H1 (cell line): ENCODE measurements around the gene ZNF407. TPM values are rescaled to one million over a fixed set of nuclear protein-coding genes. Genes with fewer than 3 reads are reported as not detected.

Experiments
- CHD7 ChIP-seq: fragments of 300-600 bp; sonication (generic); IDR thresholded peaks from 2 replicates; pipeline ENCODE4 v1.7.1; 2012; ENCODE audit warnings: low read length, moderate library complexity, mild to moderate bottlenecking, inconsistent platforms; ENCODE audit not compliant: insufficient replicate concordance
- polyA plus RNA-seq, 7 experiments: library from polyadenylated mRNA; depleted of rRNA in 3 of 7; stranded (reverse) in 5 of 7; unstranded in 2 of 7; fragments of >200 nt in 5 of 7; fragments of 200-250 nt in 2 of 7; gene quantifications; 1 replicate in 5 of 7; 2 replicates in 1 of 7; 4 replicates in 1 of 7; pipeline versions ENCODE4 v1.2.1 to v1.2.3, GENCODE V29; 2011 to 2013; ENCODE audit warnings: missing spikeins in 2 of 7, mixed read lengths in 2 of 7
- total RNA-seq: library from RNA; stranded (reverse); fragmentation: NEBNext Ultra II Directional; extraction: Animal tissue kit (Norgen Biotek cat#: 25700); gene quantifications from 2 replicates; pipeline ENCODE4 v1.2.1, GENCODE V29; 2021

The ZNF407 gene
- total and polyA plus RNA-seq, 2 of the 8 experiments (the other 6 are each of a cell fraction or from before 2014, with no cell fraction given), result 1.5 to 6.8 TPM

- no peak for TF ChIP-seq CHD7
These were observed 39.4 kb downstream of the ZNF407 start (continued) for GRCh38 chr18:74637070-74637469.
